ENCODE results near the gene RABEP1. TPM values are rescaled to one million over a fixed set of nuclear protein-coding genes. Genes with fewer than 3 reads are reported as not detected.
"Not testable (repeated sequence)": the region's sequence is repeated elsewhere in the genome, so short reads cannot be mapped to it uniquely, and the experiment has no call there.

RABEP1 gene
- total RNA-seq, 1 experiment from 2014 or later = 21.8 TPM

DNA sequence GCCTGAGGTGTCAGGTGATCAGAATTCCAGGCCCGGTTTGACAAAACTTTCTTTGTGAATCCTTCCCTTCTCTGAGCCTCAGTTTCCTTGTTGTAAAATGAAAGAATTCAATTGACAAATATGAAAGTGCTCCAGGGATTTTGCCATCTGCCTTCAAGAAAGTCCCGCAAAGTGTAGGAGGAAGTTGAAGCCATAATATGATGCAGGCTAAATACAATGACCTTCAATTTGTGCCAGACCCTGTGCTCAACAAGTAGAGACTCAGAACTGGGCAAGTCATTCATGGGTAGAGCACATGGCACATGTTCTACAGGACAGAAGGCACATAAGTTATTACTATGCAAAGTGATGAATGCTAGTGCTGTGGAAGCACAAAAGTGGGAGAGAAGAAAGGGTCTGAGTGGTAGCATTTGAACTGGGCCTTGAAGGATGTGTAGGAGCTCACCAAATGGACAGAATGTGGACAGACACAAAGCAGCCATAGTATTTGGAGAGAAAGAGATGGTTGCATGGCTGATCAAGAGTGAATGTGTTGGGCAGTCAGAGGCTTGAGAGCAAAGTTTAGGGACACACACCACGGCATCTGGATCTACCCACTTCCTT is 45.0 kb upstream of the RABEP1 start:
- intact Hi-C loops (cut with micrococcal nuclease; ENCODE audit: unreplicated experiment) = no loop called here
- Mint-ChIP-seq H3K27me3 (ENCODE audit: insufficient read depth, unreplicated experiment) (no peaks in the 10 kb centered on the region), H3K4me1 (ENCODE audit: low read depth, unreplicated experiment) (no peaks in the 10 kb centered on the region), H3K36me3 (ENCODE audit: insufficient read depth, unreplicated experiment) (no peaks in the 10 kb centered on the region), H3K27ac (ENCODE audit: unreplicated experiment) (no peak overlapping the region), H3K4me3 (ENCODE audit: unreplicated experiment) (no peak overlapping the region), H3K9me3 (ENCODE audit: unreplicated experiment) (no peaks in the 10 kb centered on the region)
- ChIA-PET CTCF (no interaction called here), POLR2A (no interaction called here)
- H3K4me3 ChIP-seq (ENCODE audit: low read depth, low read length) = no peak overlapping the region
- no TSS peak for BruUV-seq (replicated peaks)
- no peaks in the 10 kb centered on the region for H3K4me1 ChIP-seq
- H3K36me3 ChIP-seq (ENCODE audit: control insufficient read depth, insufficient read depth, low read length) = no peaks in the 10 kb centered on the region
- H3K9me3 ChIP-seq = no peaks in the 10 kb centered on the region
- H3K27me3 ChIP-seq (replicated peaks; ENCODE audit: control insufficient read depth, insufficient read depth, low read length) = no peaks in the 10 kb centered on the region
- no peak for DNase-seq
- TF ChIP-seq CTCF (IDR thresholded peaks at IDR 0.05; ENCODE audit: insufficient read depth in 1 of 2, low read depth in 1 of 2, low read length in 1 of 2, severe bottlenecking in 1 of 2, unreplicated experiment in 1 of 2) = no peak

GRCh38 chr17:5237541-5238016 is 44.5 kb upstream of the RABEP1 start:
- ChIA-PET POLR2A (no interaction called here), CTCF (no interaction called here)
- intact Hi-C loops (cut with micrococcal nuclease; ENCODE audit: unreplicated experiment) = no loop called here

GRCh38 chr17:5238333-5238732 is 43.8 kb upstream of the RABEP1 start:
- H3K4me1 ChIP-seq = no peaks in the 10 kb centered on the region
- Mint-ChIP-seq H3K4me1 (ENCODE audit: low read depth, unreplicated experiment) (no peaks in the 10 kb centered on the region), H3K36me3 (ENCODE audit: insufficient read depth, unreplicated experiment) (no peaks in the 10 kb centered on the region), H3K9me3 (ENCODE audit: unreplicated experiment) (no peaks in the 10 kb centered on the region), H3K4me3 (ENCODE audit: unreplicated experiment) (no peak overlapping the region), H3K27me3 (ENCODE audit: insufficient read depth, unreplicated experiment) (no peaks in the 10 kb centered on the region), H3K27ac (ENCODE audit: unreplicated experiment) (no peak overlapping the region)
- ChIA-PET CTCF (no interaction called here), POLR2A (no interaction called here)
- H3K36me3 ChIP-seq (ENCODE audit: control insufficient read depth, insufficient read depth, low read length) = no peaks in the 10 kb centered on the region
- no TSS peak for BruUV-seq (replicated peaks)
- no peak for DNase-seq
- no peaks in the 10 kb centered on the region for H3K9me3 ChIP-seq
- H3K4me3 ChIP-seq (ENCODE audit: low read depth, low read length) = no peak overlapping the region
- no peak for TF ChIP-seq CTCF (IDR thresholded peaks at IDR 0.05; ENCODE audit: insufficient read depth in 1 of 2, low read depth in 1 of 2, low read length in 1 of 2, severe bottlenecking in 1 of 2, unreplicated experiment in 1 of 2)
- no peaks in the 10 kb centered on the region for H3K27me3 ChIP-seq (replicated peaks; ENCODE audit: control insufficient read depth, insufficient read depth, low read length)
- intact Hi-C loops (cut with micrococcal nuclease; ENCODE audit: unreplicated experiment) = no loop called here

More at GRCh38 chr17:5237541-5238016, 44.5 kb upstream of the RABEP1 start:
- TF ChIP-seq CTCF (IDR thresholded peaks at IDR 0.05; ENCODE audit: insufficient read depth in 1 of 2, low read depth in 1 of 2, low read length in 1 of 2, severe bottlenecking in 1 of 2, unreplicated experiment in 1 of 2) = peak in 1 of 2 experiments; percentile 24
- H3K36me3 ChIP-seq (ENCODE audit: control insufficient read depth, insufficient read depth, low read length) = no peaks in the 10 kb centered on the region
- no peak overlapping the region for H3K4me3 Mint-ChIP-seq (ENCODE audit: unreplicated experiment)
- peak; percentile 48 to 49 for DNase-seq
- no peaks in the 10 kb centered on the region for H3K27me3 ChIP-seq (replicated peaks; ENCODE audit: control insufficient read depth, insufficient read depth, low read length)
- no peaks in the 10 kb centered on the region for H3K4me1 Mint-ChIP-seq (ENCODE audit: low read depth, unreplicated experiment)
- no peaks in the 10 kb centered on the region for H3K36me3 Mint-ChIP-seq (ENCODE audit: insufficient read depth, unreplicated experiment)
- H3K9me3 Mint-ChIP-seq (ENCODE audit: unreplicated experiment) = no peaks in the 10 kb centered on the region
- no peak overlapping the region for H3K4me3 ChIP-seq (ENCODE audit: low read depth, low read length)
- no peaks in the 10 kb centered on the region for H3K9me3 ChIP-seq
- H3K4me1 ChIP-seq = no peaks in the 10 kb centered on the region
- H3K27me3 Mint-ChIP-seq (ENCODE audit: insufficient read depth, unreplicated experiment) = no peaks in the 10 kb centered on the region
- BruUV-seq (replicated peaks) = no TSS peak
- H3K27ac Mint-ChIP-seq (ENCODE audit: unreplicated experiment) = no peak overlapping the region

- intact Hi-C loops (cut with micrococcal nuclease; ENCODE audit: unreplicated experiment); H3K4me1 Mint-ChIP-seq (ENCODE audit: low read depth, unreplicated experiment); H3K27me3 ChIP-seq (replicated peaks; ENCODE audit: control insufficient read depth, insufficient read depth, low read length); H3K9me3 Mint-ChIP-seq (ENCODE audit: unreplicated experiment); H3K9me3 ChIP-seq; H3K36me3 ChIP-seq (ENCODE audit: control insufficient read depth, insufficient read depth, low read length); BruUV-seq (replicated peaks); H3K4me3 Mint-ChIP-seq (ENCODE audit: unreplicated experiment); H3K4me1 ChIP-seq; H3K27ac Mint-ChIP-seq (ENCODE audit: unreplicated experiment); H3K27me3 Mint-ChIP-seq (ENCODE audit: insufficient read depth, unreplicated experiment); H3K4me3 ChIP-seq (ENCODE audit: low read depth, low read length); POLR2A ChIA-PET; CTCF ChIA-PET; H3K36me3 Mint-ChIP-seq (ENCODE audit: insufficient read depth, unreplicated experiment); DNase-seq: not testable (repeated sequence)
Measured at GRCh38 chr17:5239769-5240168, 42.3 kb upstream of the RABEP1 start.
